Right ventricle myocardium inferior (tissue), 1 donor: ENCODE data around the gene HOXB4. TPM values are rescaled to one million over a fixed set of nuclear protein-coding genes. Genes with fewer than 3 reads are reported as not detected.
A peak's percentile ranks its signal among the peaks of the same experiment; 100 is the strongest.

Source experiments
- ATAC-seq: fragments of 200-7000 bp; cut with Tn5 transposase; one replicate; pipeline ENCODE4 v1.9.1; 2020; ENCODE audit warnings: mild to moderate bottlenecking, moderate library complexity
- DNase-seq: peaks from one replicate; pipeline ENCODE4 v3.0.0; 2021; ENCODE audit errors: missing footprints
- intact Hi-C: fragments of 100-400 bp; cut with DNase I; formaldehyde crosslinking; loops from one replicate; pipeline ENCODE4 v1.11.0; 2022
- total RNA-seq: library from RNA; stranded (reverse); fragmentation: NEBNext Ultra II Directional; extraction: Animal tissue kit (Norgen Biotek cat#: 25700); gene quantifications from one replicate; pipeline ENCODE4 v1.2.1, GENCODE V29; 2021
- donor health status: DM: no; HTN: yes; CAD: no; lungs with severe emphysema.

The HOXB4 gene
- total RNA-seq, 1 donor from 2014 or later = 0.38 TPM

DNA sequence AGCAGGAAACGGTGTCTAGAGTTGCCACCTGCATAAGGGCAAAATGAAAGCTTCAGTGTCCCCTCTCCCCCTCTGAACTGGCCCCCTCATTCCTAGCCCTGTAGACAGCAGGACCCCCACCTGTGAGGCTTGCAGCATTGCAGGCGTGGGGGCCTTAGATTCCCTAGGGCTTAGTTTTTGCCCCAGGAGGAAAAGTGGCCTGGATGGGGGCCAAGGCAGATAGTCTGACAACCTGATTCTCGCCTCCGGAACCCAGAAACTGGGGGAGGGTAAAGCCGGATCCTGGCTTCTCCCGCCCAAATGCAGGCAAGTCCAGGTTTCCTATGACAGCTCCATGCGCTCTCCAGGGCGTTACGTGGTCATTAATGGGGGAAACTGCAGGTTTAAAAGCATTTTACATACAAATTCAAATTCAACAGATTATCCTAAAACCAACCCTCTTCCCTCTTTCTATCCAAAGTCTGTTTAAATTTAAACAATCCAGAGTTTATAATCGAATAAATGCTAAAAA, 27.3 kb upstream of the HOXB4 start:
- intact Hi-C loops = no loop called here
- DNase-seq (no peak), ATAC-seq (no peak)

DNA sequence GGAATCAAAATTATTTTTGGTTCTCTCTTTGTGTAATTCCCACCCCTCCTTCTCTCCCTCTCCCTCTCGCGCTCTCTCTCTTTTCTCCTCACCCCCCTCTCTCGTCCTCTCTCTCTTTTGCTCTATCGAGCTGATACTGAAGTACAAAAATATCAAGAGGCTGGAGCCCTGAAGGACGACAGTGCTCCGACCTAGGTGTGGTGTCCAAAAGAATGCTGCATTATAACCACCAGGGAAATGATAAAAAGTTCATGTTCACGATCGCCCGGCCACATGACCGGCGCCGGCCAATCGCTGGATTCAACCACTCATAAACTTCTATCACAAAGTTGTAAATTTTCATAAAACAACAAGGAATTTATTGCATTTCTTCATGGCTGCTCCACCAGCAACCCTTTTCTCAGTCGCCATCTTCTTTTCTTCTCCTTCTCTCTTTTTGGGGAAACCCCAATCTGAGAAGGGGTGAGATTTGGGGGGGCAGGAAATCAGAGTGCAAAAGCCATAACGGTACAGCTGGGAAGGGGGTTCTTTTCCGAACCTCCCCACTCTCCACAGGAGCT, 26.7 kb upstream of the HOXB4 start, which contains the start of gene HOXB6:
Gene HOXB6, minus strand, starts transcription at position 217 of the 560 bp plus-strand sequence. CDS start 6,836 bp downstream, outside the sequence.
- ATAC-seq (no peak), DNase-seq (no peak)
- intact Hi-C loops = no loop called here

DNA sequence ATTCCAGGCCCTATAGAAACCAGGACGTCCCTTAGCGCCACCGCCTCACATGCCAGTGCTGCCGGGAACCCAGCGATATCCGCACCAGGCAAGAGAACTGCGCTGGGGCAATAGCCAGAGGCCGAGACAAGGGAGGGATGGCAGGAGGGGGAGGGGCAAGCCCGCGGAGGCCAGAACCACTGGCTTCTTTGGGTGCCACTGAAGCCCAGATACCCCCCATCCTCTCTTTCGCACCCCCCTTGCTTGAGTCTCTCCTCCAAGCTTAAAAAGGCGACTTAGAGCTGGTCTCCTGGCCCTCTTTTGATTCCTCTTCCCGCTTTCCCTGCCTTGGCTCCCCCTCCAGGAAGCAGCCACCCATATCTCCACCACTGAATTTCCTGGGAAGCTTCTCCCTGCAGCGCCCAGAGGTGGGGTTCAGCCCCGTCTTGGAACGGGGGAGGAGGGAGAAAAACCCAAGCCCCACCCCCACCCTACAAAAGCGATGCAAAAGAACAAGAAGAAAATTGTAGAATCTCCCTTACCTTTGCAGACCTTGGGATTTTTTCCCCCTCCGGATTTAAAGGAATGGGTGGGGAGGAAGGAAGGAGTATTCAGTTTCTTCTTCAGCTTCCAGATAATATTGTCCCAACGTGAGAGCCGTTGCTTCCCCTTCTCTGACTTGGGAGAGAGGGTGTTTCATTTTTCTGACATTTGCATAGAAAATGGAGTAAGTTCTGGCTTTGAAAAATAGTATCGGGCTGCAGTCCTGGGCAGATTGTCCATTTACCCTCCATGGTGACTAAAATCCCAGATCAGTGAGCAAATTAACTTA, 26.0 kb upstream of the HOXB4 start:
- DNase-seq (no peak), ATAC-seq (no peak)
- intact Hi-C loops = no loop called here

DNA sequence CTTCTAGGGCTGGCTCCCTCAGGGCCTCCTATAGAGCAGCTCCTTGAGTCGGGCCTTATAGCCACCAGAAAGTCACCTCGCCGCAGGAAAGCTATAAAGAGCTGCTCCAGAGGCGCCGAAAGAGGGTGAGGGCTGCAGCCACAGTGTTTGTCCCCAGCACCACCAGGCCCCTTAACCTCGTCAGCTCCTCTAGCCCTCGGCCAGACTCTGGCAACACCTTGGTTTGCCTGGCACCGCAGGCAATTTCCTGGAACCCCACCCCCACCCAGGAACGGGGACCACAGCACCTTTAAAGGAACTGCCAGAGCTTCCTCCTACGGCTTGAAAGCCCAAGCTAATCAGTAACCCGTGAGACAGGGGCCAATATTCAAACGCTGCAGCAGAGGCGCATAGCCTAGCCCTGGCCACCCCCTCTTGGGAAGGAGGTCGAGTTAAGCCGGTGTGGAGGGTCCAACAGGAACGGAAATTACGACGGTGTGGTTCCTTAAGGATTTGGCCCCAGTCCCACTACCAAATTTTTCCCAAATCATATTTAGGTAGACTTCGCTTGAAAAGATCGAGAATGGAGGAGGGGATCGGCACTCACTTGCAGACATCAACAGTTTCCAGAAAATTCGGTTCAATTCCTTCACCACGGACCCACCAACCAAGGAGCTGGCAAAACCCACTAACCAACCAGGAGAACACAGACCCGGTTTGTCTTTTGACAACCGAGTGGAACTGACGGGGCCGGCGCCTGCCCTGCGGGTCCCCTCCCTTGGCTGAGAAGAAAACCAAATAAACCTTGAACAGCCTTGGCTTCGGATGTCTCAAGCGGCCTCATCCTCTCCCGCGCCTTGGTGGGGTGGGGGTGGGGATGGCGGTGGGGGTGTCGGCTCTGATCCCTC, 23.6 kb upstream of the HOXB4 start:
- intact Hi-C loops = loop anchor here (2.0 kb wide), 1 partner anchor 17 kb away; no protein-coding TSS in a partner anchor
- DNase-seq (no peak), ATAC-seq (no peak)

DNA sequence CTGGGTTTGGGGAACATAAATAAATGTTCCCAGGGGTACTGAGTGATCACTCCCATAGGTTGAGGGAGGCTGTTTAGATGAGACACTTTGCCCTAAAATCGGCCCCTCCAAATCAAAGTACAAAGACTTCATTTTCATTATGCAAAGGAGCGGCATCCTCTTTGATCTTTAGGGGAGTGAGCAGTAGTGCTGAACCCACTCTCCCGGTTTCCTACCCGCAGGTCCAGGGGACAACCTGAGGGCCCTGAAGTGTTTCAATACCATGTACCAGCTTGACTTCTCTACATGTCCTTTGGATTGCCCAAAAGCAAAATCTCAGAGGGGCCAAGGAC, 23.0 kb upstream of the HOXB4 start:
- ATAC-seq (no peak), DNase-seq (no peak)
- intact Hi-C loops = loop anchor here (2.0 kb wide), 1 partner anchor 18 kb away; no protein-coding TSS in a partner anchor

DNA sequence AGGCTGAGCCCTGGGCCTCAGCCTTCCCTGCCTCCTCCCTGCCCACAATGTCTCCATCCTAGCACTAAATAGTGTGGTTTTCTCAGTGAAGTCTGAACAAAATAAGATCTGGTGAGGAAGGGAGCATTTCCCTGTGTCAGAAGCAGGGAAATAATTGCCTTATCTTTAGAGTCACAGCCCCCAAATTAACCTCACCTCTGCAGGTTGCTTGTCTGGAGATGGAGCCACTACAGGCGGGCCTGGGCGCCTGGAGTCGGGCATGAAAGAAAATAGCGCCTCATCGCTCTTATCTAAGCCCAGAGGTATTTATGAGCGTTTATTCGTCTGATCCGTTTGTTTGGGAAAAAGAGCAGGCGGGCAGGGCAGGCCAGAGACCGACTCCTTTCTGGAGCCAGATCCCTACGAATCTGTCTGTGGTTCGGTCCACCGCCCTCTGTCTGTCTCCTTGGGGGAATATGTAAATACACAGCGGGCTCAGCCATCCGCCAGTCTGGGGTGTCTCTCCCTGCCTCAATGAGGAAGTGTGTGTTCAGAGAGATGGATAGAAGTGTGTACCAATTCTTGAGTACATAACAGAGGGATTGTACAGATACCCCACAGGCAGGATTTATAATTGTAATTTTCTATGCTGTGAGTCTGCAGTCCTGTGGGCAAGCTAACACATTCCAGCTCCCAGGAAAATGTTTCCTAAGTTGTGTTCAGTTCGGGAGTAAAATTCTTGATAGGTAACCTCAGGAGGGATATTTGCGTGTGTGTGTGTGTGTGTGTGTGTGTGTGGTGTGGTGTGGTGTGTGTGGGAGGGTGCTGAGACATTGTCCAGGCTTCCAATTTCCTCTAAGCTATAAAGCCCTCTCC, 22.3 kb upstream of the HOXB4 start:
- intact Hi-C loops = loop anchor here (2.0 kb wide), 1 partner anchor 18 kb away; no protein-coding TSS in a partner anchor
- no peak for ATAC-seq
- DNase-seq = no peak

DNA sequence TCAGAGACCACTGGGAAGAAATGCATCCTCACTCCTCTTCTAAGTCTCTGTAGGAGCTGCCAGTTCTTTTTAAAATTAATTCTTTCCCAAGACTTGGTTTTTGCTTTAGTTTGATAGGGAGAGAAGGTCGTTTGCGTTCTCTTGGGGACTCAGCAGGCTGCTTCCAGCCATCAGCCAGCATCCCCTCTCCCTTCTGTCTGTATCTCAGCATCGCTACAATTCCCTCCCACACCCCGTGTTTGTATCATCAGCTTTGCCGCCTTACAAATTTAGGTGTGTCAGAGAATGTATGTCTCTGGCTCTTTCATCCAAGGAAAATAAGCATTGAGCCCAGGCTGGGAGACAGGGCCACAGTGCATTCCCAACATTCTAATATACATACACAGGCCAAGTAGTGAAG, 21.2 kb upstream of the HOXB4 start:
- intact Hi-C loops = loop anchor here (10.0 kb wide), 1 partner anchor 245 kb away; no protein-coding TSS in a partner anchor
- DNase-seq = no peak
- ATAC-seq = no peak

DNA sequence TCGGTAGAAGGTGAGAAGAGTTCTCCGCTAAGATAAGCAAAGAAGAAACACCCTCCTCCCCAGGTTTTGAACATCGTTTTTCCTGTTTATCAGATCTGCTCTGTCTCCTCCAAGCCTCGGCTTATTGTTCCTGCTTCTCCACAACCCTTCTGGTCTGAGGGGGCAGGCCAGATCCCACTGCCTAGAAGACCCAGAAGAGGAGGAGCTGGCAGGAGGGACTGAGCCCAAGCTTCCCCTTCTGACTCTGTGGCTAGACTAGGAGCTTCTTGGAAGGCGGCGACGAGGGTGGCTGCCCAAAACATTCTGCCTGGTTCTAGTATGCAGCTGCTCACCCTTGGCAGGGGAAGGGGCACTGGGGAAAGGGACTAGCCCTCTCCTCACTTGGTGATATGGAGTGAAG, 20.6 kb upstream of the HOXB4 start:
- intact Hi-C loops = loop anchor here (10.0 kb wide), 1 partner anchor 244 kb away; no protein-coding TSS in a partner anchor
- DNase-seq (no peak), ATAC-seq (no peak)

DNA sequence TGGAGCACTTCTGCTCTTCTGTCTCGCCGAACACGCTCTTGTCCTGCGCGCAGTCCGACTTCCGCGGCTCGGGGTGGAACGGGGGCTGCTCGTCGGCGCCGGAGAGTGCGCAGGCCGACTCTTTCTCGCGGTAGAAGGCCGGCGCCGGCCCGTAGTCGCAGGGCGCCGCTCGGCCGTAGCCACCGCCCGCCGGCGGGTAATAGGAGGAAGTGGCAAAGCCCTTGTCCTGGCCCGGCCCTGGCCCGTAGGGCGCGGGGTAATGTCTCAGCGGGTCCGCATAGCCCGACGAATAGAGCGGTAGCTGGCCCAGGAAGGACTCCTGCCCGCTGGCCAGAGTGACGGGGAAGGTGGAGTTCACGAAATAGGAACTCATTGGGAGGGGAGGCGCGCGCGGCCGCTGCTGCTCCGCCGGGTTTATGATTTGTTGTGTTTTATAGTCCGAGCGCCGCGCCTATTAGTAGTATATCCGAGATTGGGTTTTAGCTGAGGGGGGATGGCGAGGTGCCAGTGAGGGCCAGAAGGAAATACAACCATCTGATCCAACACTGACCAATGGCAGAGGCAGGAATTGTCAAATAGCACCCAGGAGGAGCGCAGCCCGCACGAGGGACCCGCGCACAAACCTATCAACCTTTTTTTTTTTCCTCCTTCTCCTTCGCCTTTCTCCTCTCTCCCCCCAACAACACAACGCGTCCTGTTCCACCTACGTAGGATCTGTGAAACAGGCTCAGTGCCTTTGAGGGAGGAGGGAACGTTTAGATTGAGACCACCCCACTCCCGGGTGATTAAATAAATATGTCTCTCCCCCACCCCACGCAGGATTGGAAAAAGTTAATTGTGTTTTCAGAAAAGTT, 19.9 kb upstream of the HOXB4 start:
- peak; percentile 81 for DNase-seq
- ATAC-seq = peak; percentile 41
- intact Hi-C loops = loop anchor here (10.0 kb wide), 1 partner anchor 243 kb away; no protein-coding TSS in a partner anchor

DNA sequence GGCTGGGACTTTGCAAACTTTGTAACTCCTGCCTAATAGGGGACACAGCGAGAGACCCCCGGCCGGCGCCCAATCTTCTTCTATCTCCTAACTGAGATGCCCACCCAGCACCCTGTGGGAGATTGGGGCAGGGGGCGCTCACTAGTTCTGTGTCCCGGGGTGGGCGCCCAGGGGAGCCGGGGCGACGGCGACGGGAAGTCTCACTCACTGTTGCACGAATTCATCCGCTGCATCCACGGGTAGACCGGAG, 19.3 kb upstream of the HOXB4 start:
- ATAC-seq = peak; percentile 17
- intact Hi-C loops = loop anchor here (10.0 kb wide), 1 partner anchor 243 kb away; no protein-coding TSS in a partner anchor

DNA sequence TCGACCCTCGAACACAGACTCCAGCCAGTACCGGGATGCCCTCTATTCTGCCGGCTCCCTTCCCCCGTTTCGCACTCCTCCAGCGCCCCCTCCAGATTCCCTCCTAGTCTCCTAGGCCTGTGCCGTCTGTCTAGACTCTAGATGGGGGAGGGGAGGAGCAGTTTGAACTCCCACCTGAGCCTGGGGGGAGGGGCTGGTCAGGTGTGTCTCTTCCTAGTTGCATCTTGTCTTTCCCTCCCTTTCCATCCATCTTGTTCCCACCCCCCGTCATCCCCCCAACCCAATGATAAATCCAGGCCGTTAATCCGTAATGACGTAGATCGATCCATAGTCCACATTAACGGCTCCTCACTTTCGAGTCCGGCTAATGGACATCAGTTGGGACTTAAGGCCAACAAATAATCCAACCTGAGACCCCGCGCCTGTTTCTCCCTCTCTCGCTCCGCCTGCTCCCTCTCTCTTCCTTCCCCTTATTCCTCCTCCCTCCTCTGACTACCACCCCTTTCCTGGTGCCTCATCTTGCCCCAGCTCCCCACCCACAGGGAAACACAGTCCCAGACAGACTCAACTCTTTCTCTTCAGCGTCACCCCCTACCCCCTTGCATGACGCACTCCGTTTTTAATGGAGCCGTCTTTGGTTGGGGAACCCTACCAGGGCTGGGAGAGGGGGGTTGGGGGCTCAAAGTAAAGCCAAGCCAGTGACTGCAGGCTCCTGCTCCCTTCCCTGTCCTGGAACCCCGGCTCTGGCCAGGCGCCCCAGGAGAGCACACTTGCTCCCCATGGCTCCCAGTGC, 18.8 kb upstream of the HOXB4 start:
- intact Hi-C loops = loop anchor here (10.0 kb wide), 1 partner anchor 242 kb away; no protein-coding TSS in a partner anchor
- ATAC-seq (no peak), DNase-seq (no peak)

More for the DNA sequence above, 19.3 kb upstream of the HOXB4 start:
- DNase-seq = no peak

DNA sequence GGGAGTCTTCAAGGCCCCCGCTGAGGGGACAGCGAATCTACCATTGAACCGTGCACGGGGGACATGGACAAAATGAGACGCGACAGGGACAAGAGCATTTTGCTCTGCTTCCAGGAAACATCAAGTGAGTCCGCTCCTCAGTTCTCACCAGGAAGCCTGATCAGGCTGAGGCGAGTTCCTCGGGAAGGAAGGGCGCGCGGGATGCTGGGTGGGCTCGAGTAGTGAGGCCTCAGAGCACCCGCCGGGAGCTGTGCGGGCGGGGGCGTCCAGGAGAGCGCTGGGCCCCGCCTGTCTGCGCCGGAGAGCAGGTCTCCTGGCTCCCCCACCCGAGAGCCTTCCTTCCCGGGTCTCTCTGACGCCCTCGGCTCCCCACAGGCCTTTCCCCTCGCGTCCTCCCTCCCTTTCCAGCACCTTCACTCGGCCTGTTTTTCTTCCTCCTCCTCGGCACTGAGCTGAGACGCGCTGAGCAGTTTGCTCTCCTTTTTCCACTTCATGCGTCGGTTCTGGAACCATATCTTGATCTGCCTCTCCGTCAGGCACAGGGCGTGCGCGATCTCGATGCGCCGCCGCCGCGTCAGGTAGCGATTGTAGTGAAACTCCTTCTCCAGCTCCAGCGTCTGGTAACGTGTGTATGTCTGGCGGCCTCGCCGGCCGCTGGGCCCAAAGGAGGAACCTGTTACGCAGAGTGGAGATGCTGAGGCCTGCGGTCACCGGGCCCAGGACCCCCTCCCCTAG, 18.0 kb upstream of the HOXB4 start:
- intact Hi-C loops = loop anchor here (10.0 kb wide), 1 partner anchor 241 kb away; no protein-coding TSS in a partner anchor
- DNase-seq = no peak
- no peak for ATAC-seq

DNA sequence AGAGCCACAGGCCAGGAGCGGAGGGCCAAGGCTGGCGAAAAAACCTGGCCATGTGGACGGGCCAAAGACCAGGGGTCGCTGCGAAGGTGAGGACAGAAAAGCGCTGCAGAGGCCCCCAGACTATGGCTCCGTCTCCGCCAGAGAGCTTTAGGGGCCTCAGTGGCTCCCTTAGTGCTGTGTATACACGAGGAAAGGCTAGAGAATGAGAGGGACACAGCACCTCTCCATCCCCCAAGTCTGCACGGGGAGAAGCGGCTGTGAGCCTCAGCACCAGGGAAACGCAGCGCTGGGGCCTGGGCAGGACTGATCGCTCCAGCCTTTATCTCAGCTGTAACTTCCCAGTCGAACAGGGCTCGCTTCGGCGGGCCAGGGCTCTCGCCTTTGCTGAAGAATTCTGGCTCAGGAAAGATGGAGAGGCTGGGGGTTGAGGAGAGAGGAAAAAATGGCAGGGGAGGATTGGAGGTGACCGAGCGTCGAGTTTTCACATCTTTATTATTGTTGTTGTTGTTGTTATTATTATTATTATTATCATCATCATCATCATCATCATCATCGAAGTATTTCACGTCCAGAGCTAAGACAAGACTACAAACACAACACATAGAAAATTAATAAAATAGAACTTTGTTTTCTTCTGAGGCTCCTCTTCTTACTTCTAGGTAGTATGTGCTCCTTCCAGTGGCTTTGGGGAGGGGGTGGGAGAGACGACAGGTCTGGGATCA, 17.3 kb upstream of the HOXB4 start:
- DNase-seq (no peak), ATAC-seq (no peak)
- intact Hi-C loops = loop anchor here (10.0 kb wide), 1 partner anchor 241 kb away; no protein-coding TSS in a partner anchor

DNA sequence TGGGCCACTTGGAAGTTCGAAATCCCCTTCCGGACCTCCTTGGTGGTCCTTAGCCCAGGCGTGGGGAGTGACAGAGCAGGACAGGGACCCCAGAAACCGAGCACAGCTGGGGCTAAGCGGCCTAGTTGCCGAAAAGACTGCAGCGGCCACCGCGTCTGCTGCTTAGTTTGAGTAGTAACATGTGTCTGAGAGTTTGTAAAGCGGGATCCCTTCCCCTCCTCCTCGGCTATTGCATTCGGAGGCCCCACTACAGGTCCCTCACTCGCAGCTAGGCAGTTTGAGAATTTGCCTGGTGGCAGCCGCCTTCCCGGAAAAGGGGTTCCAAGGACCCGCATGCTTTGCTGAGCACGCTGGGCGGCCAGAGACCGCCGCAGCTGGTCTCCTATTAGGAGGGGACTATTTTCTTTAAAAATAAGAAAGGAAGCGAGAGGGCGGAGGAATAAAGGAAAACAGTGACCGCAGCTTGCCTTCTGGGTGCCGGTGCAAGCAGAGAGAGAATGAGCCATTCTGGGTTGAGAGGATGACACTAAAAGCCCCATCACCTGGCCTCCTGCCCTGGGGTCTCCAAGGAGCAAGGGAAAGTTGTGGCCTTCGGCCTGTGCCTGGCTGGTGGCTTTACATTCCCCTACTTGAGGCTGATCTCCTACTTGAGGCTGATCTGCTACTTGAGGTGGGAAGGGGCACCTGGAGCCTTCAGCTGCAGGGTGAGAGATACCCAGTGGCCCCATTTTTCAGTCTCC, 16.6 kb upstream of the HOXB4 start:
- DNase-seq = no peak

More for the DNA sequence above, 16.6 kb upstream of the HOXB4 start:
- intact Hi-C loops = loop anchor here (10.0 kb wide), 1 partner anchor 240 kb away; no protein-coding TSS in a partner anchor
- ATAC-seq = no peak
